ENCODE data around the gene CYB561D1.

Gene CYB561D1

GRCh38 chr1:109501644-109502363 is 7.9 kb downstream of the CYB561D1 start:
- no peak for DNase-seq

GRCh38 chr1:109502364-109502851 is 8.5 kb downstream of the CYB561D1 start:
- peak; percentile 64 to 76 for DNase-seq

- DNase-seq = peak in 1 of 2 donors; percentile 24
Observed at GRCh38 chr1:109503935-109504334, 10.0 kb downstream of the CYB561D1 start.

GRCh38 chr1:109504974-109505373 is 11.1 kb downstream of the CYB561D1 start:
- DNase-seq = no peak

- DNase-seq = no peak
Observed at GRCh38 chr1:109508001-109508872, 14.3 kb downstream of the CYB561D1 start.

- DNase-seq = no peak
Observed at GRCh38 chr1:109508873-109509175, 14.9 kb downstream of the CYB561D1 start.

- DNase-seq = peak; percentile 40 to 71
Observed at GRCh38 chr1:109509176-109510134, 15.6 kb downstream of the CYB561D1 start, which contains the start of gene AMIGO1. Gene AMIGO1, minus strand, starts transcription at chr1:109509727. Its CDS starts 815 bp downstream, at chr1:109508912.

- DNase-seq = no peak
Observed at GRCh38 chr1:109513110-109513710, 19.3 kb downstream of the CYB561D1 start.

- DNase-seq = no peak
Observed at GRCh38 chr1:109514846-109515245, 21.0 kb downstream of the CYB561D1 start.

- no peak for DNase-seq
Observed at GRCh38 chr1:109516872-109517271, 23.0 kb downstream of the CYB561D1 start.

GRCh38 chr1:109517337-109517736 is 23.4 kb downstream of the CYB561D1 start:
- no peak for DNase-seq

- no peak for DNase-seq
Observed at GRCh38 chr1:109521002-109521951, 27.4 kb downstream of the CYB561D1 start.

GRCh38 chr1:109522026-109522425 is 28.1 kb downstream of the CYB561D1 start:
- no peak for DNase-seq

- no peak for DNase-seq
Observed at GRCh38 chr1:109523706-109524105, 29.8 kb downstream of the CYB561D1 start.

- DNase-seq = no peak
Observed at GRCh38 chr1:109527098-109527811, 33.4 kb downstream of the CYB561D1 start.

GRCh38 chr1:109527846-109528695 is 34.2 kb downstream of the CYB561D1 start:
- DNase-seq = no peak

- DNase-seq = no peak
Observed at GRCh38 chr1:109528712-109529111, 34.8 kb downstream of the CYB561D1 start.

- no peak for DNase-seq
Observed at GRCh38 chr1:109529881-109530456, 36.1 kb downstream of the CYB561D1 start.

All from CD4-positive, alpha-beta T cell treated with Interferon alpha-2 for 1 hour (primary cell).